RWPE1 (cell line): ENCODE data around the gene HCN4.

Experiments used
- CTCF ChIA-PET: fragments of 350-600 bp; sonication (Branson Sonifier 250); formaldehyde crosslinking; extraction: SDS; loops from one replicate; lab custom pipeline; 2021; lab: Yijun Ruan, JAX
- POLR2A ChIA-PET: fragments of 400-600 bp; formaldehyde crosslinking; extraction: SDS; loops from one replicate; lab custom pipeline; 2020; ENCODE audit warnings: antibody characterized with exemption; ENCODE audit not compliant: low non-redundant PET; lab: Yijun Ruan, JAX
- DNase-seq: peaks from one replicate; pipeline ENCODE4 v3.0.0; 2012; ENCODE audit warnings: low spot score
- H3K27ac ChIP-seq: fragments of 450-650 bp; 2 replicates; pipeline ENCODE4 v1.5.1; 2017
- CTCF ChIP-seq: fragments of 450-650 bp; conservative IDR thresholded peaks from 2 replicates; pipeline ENCODE4 v1.5.1; 2017; ENCODE audit warnings: low read depth, mild to moderate bottlenecking

Gene HCN4

DNA sequence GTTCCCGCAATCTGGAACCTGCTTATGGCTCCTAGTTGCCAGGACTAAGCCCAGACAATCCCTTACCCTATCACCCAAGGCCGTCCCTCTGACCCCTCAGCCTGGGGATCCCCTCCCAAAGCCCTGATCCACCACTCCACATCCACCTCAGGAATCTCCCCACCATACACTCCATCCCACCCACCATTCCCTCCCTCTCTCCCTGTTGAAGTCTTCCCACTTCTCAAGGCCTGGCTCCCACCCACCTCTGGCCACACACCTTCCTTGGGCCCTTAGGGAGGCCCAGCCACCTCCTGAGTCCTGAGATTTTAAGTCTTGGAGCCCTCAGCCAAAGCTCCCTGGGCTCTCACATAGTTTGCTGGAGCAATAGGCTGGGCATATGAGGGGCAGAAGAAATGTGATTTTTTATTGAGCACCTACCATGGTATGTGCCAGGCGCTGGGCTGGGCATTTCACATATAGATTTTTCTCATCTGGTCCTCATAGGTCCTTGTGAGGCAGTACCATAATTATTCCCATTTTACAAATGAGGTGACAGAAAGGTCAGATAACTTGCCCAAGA, 48.1 kb downstream of the HCN4 start:
- no peak overlapping the region for H3K27ac ChIP-seq
- POLR2A ChIA-PET, result no interaction called here
- CTCF ChIA-PET, result no interaction called here
- DNase-seq, result no peak
- no peak for TF ChIP-seq CTCF

GRCh38 chr15:73319460-73320245, 49.1 kb downstream of the HCN4 start:
- ChIA-PET POLR2A (no interaction called here), CTCF (interaction anchor here (0.6 to 1.1 kb wide), 2 partner anchors 11 to 590 kb away, joined by 3 read pairs; no protein-coding TSS in a partner anchor)
- TF ChIP-seq CTCF, result no peak
- no peak for DNase-seq
- no peak overlapping the region for H3K27ac ChIP-seq

DNA sequence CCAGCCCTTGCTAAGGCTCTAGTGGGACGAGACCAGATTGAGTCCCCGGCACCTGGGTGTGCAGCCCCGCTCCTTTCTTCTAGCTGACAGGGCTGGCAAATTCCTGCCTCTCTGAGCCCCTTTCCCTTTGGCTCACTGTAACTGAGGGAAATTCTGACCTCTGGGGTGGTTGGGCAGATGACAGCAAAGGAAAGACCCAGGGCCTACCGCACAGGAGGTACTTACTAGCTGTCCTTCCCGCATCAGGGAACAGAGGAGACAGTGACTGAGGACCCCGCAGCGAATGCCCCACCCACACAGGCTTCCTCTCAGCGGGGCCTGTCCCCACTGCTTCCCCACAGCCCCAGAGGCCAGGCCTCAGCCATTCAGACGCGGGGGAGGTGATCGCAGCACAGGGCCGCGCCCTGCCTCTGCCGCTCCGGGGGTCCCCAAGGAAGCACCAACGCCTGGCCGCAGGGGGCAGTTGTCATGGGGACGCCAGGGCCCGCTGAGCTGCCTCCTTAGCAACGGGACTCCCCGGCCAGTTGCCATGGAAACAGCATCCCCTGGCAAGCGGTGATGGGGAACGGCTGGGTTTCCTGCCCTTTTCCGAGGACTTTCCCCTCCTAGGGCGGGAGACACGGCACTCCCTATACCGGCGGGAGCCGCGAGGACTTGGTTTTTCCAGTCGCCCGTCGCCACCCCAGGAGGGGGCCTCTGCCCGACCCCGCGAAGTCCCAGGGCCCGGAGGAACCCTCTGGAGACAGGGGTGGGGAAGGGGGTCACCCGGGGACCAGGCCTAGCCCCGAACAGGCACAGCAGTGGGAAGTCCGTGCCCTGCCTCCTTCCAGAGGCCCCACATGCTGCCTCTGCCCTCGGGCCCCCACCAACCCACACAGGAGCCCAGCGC, 50.1 kb downstream of the HCN4 start:
- ChIA-PET POLR2A (no interaction called here), CTCF (interaction anchor here (0.5 to 1.1 kb wide), 4 partner anchors 11 to 654 kb away, joined by 3 to 6 read pairs (median 3); no protein-coding TSS in a partner anchor)
- DNase-seq, result no peak
- H3K27ac ChIP-seq, result no peak overlapping the region
- no peak for TF ChIP-seq CTCF

GRCh38 chr15:73317651-73318462, 50.9 kb downstream of the HCN4 start:
- CTCF ChIA-PET, result interaction anchor here (0.5 to 0.8 kb wide), 3 partner anchors 44 to 655 kb away, joined by 3 to 6 read pairs (median 3); no protein-coding TSS in a partner anchor
- DNase-seq, result no peak
- no peak overlapping the region for H3K27ac ChIP-seq
- POLR2A ChIA-PET, result no interaction called here
- no peak for TF ChIP-seq CTCF

DNA sequence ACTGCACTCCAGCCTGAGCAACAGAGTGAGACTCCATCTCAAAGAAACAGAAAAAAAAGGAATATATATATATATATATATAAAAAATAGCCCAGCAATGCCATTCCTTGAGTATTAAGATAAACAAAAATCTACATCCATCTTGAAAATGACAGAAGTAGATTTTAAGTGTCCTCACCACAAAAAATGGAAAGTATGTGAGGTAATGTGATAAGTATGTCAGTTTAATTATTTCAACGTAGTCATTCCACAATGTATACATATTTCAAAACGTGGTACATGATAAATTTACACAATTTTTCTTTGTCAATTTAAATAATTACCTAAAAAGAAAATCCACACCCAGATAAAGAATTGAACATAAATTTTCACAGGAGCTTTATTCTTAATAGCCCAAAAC, 54.9 kb downstream of the HCN4 start:
- TF ChIP-seq CTCF, result no peak
- ChIA-PET CTCF (no interaction called here), POLR2A (no interaction called here)
- no peak for DNase-seq
- H3K27ac ChIP-seq, result no peak overlapping the region

GRCh38 chr15:73308305-73308704, 60.5 kb downstream of the HCN4 start:
- TF ChIP-seq CTCF, result no peak
- ChIA-PET CTCF (no interaction called here), POLR2A (no interaction called here)
- no peak overlapping the region for H3K27ac ChIP-seq
- DNase-seq, result no peak
